HG02981 (cell line): Measurements from ENCODE around the gene LENG1.

ENCODE experiments used
- ATAC-seq: cut with Tn5 transposase; IDR thresholded peaks from one replicate; pipeline ENCODE4 v1.9.1; 2021; ENCODE audit warnings: mild to moderate bottlenecking, moderate library complexity; ENCODE audit not compliant: unreplicated experiment

LENG1 gene

DNA sequence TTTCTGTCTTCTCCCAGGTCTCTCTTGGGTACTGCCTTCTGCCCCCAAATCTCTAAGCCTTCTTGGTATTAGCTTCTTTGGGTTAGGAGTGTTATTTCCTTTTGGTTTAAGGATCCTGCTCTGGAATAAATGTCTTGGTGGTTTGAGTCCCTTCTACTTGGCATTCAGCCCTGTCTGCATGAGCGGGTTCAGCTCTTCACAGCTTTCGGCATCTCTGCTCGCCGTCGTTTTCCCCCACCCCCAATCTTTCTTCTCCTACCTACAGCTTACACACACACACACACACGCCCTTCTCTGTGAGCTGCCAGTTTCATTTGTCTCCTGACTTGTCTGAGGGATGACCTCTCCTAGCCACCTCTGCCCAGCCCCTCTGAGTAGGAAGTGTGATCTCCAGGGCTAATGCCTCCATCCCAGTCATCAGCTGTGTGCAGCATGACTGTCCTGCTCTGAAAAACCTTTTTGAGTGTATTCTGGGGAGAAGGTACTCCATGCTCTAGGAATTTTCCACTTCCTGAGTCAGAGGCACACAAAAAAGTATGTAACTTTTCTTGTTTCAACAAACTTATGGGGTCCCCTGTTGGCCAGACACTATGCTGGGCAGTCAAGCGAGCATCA is 17.2 kb downstream of the LENG1 start:
- no peak for ATAC-seq

- no peak for ATAC-seq
Measured at GRCh38 chr19:54141356-54141755, 18.2 kb downstream of the LENG1 start.

DNA sequence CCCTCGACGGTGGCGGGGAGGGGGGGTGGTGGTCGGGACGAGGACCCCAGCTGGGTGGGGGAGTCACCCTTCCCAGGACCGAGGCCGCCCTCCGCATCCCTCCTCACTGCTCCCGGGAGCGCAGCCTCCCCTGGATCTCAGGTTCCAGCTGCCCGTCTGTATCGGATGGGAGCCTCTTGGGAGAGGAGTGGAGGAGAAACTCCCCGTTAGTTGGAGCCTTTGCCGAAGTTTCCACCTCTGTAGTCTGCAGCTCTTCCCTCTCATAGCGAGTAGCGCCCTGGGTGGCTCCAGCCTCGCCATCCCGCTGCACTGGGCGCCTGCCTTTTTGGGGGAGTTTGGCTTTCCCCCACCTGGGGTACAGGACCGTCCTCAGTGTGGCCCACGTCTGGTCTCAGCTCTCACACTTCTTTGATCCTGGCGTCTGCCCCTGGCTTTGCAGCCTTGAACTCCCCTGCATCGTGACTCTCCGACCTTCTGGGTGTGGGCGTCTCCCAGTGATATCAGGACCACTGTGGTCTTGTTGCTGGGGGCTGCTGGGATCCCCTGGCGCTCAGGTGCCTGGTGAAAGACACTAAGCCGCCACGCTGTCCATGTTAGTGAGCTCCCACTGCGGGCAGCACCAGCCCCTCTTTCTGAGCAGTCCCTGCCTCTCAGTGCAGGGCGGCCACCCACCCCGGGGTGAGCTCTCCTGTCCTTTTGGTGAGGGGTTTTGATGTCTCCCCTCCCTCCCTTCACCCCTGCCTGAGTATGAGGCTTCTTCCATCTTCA is 20.8 kb downstream of the LENG1 start:
- no peak for ATAC-seq

GRCh38 chr19:54137699-54138488 is 21.6 kb downstream of the LENG1 start, which contains the start of gene CNOT3:
CNOT3 (plus strand) TSS chr19:54137762; CDS start chr19:54142979, 5,217 bp downstream.
- ATAC-seq: no peak

GRCh38 chr19:54136864-54137698 is 22.4 kb downstream of the LENG1 start:
- peak; percentile 73 for ATAC-seq

GRCh38 chr19:54136086-54136863 is 23.2 kb downstream of the LENG1 start:
- no peak for ATAC-seq

GRCh38 chr19:54133957-54134590 is 25.4 kb downstream of the LENG1 start:
- ATAC-seq: no peak

DNA sequence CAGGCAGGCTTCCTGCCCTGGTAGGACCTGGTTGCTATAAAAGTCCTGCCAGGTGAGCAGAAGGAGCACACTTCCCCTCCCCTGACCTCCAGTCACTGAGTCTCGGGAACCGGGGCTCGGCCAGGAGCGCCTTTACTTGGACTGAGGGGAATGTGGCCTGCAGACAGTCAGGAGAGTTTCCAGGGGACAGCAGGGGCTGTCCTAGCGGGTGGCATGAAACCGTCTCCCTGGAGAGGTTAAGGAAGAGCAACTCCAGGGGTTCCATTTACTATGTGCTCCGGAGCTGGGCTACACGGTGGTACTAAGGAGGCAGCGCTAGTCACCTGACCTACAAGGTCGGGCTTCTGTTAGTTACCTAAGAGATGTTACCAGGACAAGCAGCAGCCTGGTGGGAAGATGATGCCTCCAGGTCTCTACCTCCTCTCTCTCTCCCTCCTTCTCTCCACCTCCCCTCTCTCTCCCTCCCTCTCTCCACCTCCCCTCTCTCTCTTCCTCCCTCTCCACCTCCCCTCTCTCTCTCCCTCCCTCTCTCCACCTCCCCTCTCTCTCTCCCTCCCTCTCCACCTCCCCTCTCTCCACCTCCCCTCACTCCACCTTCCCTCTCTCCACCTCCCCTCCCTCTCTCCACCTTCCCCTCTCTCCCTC is 26.1 kb downstream of the LENG1 start:
- no peak for ATAC-seq

DNA sequence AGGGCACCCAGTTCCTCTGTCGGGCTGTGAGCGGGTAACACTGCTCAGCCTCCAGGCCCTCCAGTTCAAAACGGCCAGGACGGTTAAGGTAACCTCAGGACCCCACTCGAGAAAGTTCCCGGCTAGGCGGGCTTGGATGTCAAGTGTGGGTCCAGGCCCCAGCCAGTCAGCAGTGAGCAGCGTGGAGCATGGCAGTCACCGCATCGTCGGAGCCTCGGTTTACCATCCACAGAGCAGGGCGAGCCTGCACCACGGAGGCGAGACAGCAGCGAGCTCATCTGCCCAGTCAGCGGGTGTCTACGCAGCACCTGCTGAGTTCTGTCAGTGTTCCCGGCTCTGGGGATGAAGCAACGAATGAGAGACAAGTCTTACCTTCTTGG is 29.9 kb downstream of the LENG1 start:
- ATAC-seq: no peak

GRCh38 chr19:54128796-54129616 is 30.5 kb downstream of the LENG1 start:
- no peak for ATAC-seq

DNA sequence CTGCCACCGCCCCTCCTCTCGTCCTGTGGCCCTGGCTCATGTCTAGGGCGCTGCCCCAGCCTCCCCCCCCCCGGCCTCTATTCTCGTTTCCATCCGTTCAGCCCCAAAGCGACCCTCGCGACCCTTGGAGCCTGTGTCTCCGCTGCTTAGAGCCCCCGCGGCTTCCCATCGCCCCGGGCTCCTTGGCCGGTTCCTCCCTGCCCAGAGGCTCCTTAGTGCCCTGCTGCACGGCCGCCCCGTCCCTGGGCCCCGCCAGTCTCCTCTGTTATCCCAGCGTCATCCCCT is 31.1 kb downstream of the LENG1 start:
- ATAC-seq: no peak

DNA sequence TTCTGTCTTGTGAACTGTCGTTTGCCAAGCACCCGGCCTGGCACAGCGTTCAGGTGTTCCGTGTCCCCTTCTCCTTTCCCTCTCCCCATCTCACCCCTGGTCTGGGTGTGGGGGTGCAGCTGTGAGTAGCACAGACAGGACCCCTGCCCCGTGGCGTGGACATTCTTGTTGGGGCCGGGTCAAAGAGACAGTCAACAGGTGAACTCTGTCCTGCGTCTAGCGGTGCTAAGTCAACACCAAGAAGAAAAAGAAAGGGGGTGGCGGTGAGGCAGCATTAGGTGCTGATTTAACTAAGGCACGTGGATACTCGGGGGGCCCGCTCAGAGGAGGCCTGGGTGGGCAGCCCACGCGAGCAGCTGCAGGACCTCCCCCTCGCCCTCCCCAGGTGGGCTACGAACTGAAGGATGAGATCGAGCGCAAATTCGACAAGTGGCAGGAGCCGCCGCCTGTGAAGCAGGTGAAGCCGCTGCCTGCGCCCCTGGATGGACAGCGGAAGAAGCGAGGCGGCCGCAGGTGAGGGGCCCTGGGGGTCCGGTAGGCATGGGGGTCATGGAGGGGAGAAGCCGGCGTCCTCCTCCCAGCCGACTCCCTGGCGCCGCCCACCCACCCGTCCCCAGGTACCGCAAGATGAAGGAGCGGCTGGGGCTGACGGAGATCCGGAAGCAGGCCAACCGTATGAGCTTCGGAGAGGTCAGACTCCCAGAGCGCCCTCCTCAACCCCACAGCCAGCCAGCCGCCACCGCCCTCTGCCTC is 31.7 kb downstream of the LENG1 start:
- no peak for ATAC-seq

DNA sequence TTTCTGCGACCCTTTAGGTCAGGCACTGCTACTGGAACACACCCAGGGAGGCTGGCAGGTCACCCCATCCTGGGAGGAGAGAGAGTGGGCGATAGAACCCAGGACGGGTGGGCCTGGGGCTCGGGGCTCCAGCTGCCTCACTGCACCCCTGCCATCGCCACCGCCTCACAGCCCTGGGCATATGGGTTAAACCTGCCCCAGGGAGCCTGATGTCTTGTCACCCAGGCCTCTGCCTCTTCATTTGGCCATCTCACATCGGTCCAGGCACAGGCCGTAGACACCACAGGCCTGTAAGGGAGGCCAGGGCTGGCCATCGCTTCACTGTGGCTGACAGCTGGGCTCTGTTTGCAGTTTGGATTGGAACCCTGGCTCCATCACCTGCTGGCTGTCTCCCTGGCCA is 33.8 kb downstream of the LENG1 start:
- ATAC-seq: no peak

DNA sequence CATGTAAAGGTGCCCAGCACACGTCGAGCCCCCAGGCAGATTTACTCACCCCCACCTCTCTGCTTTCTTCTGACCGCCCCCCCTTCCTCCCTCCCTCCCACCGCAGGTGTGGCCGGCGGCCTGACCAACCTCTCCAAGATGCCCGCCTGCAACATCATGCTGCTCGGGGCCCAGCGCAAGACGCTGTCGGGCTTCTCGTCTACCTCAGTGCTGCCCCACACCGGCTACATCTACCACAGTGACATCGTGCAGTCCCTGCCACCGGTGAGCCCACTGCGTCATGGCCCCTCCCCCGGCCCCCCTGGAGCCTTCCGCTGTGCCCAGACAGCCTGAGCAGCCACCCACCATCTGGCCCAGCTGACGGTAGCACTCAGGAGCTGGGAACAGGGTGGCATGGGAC is 35.1 kb downstream of the LENG1 start:
- no peak for ATAC-seq

DNA sequence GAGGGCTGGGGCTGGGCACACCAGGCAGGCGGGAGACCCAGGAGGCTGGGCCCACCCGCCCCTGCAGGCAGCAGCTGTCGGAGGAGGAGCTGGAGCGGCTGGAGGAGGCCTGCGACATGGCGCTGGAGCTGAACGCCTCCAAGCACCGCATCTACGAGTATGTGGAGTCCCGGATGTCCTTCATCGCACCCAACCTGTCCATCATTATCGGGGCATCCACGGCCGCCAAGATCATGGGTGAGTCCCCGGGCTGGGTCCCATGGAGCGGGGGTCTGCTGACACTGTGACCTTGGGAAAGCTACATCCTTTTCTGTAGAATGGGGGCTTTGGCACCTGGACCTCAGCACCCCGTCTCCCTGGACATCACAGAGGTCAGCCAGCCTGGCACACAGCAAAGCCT is 35.8 kb downstream of the LENG1 start:
- ATAC-seq: no peak

GRCh38 chr19:54121259-54121658 is 38.3 kb downstream of the LENG1 start:
- ATAC-seq: no peak

- peak; percentile 71 for ATAC-seq
Measured at GRCh38 chr19:54115109-54116063, 44.1 kb downstream of the LENG1 start, which contains the start of the genes PRPF31 and TFPT. PRPF31 (plus strand) TSS chr19:54115754; CDS start chr19:54118279, 2,525 bp downstream. TFPT (minus strand) TSS chr19:54115657; CDS start chr19:54115269, 388 bp downstream.
